Fibroblast of lung (primary cell): Measurements from ENCODE around the gene RANBP3.

Source experiments
- CTCF ChIP-seq, 2 donors: IDR thresholded peaks in 1 of 2; conservative IDR thresholded peaks in 1 of 2; 1 replicate in 1 of 2; 2 replicates in 1 of 2; pipeline ENCODE4 v1.5.1; 2011 to 2012; ENCODE audit warnings: low read length in 2 of 2, control low read depth in 1 of 2, inconsistent platforms in 1 of 2, low read depth in 1 of 2, mild to moderate bottlenecking in 1 of 2
- EZH2 ChIP-seq: IDR thresholded peaks from 2 replicates; pipeline ENCODE4 v1.5.1; 2012; ENCODE audit warnings: low read length, control low read depth, mild to moderate bottlenecking; ENCODE audit errors: missing control alignments

GRCh38 chr19:5933391-5934068, 44.4 kb downstream of the RANBP3 start:
- no peak for TF ChIP-seq CTCF (conservative IDR thresholded peaks at IDR 0.05 in 1 of 2, IDR thresholded peaks at IDR 0.05 in 1 of 2; ENCODE audit: low read depth in 1 of 2, low read length in 2 of 2)
- TF ChIP-seq EZH2, result no peak
